Breast epithelium (tissue), 3 donors: ENCODE results near the gene ZNF780A.

Experiments
- POLR2AphosphoS5 ChIP-seq, 3 donors: sonication (generic); formaldehyde crosslinking; IDR thresholded peaks; one replicate each; pipeline ENCODE4 v1.6.1; 2017; ENCODE audit warnings: antibody characterized with exemption in 3 of 3
- TF ChIP-seq, protein P1 (sequence below), 3 donors: fragments of 450-650 bp; IDR thresholded peaks; one replicate each; pipeline ENCODE4 v1.5.1; 2016 to 2017; ENCODE audit warnings: antibody characterized with exemption in 3 of 3, mild to moderate bottlenecking in 3 of 3, moderate library complexity in 3 of 3

DNA sequence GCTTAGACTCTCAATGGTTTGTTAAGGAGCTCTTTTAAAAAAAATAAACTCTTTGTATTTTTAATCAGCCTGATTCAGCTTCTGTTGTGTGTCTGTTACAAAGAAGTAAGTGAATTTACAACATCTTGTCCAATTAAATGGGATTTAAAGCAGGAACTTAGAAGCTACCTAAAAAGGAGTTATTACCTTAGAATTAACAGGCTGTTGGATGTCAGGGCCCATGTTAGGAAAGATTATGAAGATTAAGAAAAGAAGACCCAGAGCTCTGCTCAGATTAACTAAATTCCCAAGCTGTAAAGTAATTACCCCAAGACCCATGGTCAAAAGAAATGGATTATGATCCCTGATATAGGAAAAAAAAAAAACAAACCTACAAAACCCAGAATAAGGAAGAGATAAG lies 44.1 kb upstream of the ZNF780A start:
- TF ChIP-seq, protein P1, sequence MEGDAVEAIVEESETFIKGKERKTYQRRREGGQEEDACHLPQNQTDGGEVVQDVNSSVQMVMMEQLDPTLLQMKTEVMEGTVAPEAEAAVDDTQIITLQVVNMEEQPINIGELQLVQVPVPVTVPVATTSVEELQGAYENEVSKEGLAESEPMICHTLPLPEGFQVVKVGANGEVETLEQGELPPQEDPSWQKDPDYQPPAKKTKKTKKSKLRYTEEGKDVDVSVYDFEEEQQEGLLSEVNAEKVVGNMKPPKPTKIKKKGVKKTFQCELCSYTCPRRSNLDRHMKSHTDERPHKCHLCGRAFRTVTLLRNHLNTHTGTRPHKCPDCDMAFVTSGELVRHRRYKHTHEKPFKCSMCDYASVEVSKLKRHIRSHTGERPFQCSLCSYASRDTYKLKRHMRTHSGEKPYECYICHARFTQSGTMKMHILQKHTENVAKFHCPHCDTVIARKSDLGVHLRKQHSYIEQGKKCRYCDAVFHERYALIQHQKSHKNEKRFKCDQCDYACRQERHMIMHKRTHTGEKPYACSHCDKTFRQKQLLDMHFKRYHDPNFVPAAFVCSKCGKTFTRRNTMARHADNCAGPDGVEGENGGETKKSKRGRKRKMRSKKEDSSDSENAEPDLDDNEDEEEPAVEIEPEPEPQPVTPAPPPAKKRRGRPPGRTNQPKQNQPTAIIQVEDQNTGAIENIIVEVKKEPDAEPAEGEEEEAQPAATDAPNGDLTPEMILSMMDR (IDR thresholded peaks at IDR 0.05), result no peak
- no peak for TF ChIP-seq POLR2AphosphoS5 (IDR thresholded peaks at IDR 0.05)
